ENCODE results near the gene CRYBG1. TPM values are rescaled to one million over a fixed set of nuclear protein-coding genes. Genes with fewer than 3 reads are reported as not detected.

The CRYBG1 gene
- total and polyA plus RNA-seq, 10 of the 15 experiments (the other 5 are each of a cell fraction or from before 2014, with no cell fraction given): 6.5 to 57.0 (median 25.2) TPM

DNA sequence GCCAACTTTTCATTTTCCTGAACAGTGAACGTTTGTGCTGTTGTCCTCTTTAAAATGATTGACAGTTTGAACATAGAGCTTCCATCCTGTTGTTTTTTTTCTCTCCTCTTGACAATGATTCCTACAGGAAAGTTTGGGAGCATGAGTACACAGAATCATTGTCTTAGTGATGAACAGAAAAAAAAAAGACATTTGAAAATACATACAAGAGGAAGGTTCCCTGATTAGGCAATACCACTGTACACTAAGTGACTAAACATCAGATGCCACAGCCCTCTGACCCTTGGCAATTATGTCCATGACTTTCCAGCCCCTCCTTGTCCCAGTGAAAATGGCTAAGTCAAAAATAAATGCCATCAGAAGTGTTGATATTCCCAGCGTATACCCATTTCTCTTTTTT, 197.3 kb downstream of the CRYBG1 start:
- no TSS peak for BruUV-seq (replicated peaks)
- ChIA-PET SMC1A (ENCODE audit: uncharacterized antibody, unreplicated experiment) (interaction anchor here (0.6 to 3.1 kb wide), 6 partner anchors 8 to 112 kb away, joined by 3 to 14 read pairs (median 6); no protein-coding TSS in a partner anchor), RAD21 (ENCODE audit: unreplicated experiment) (interaction anchor here (1.6 kb wide), 1 partner anchor 112 kb away, joined by 5 read pairs; no protein-coding TSS in a partner anchor), POLR2A (no interaction called here), CTCF (interaction anchor here (1.5 to 16.5 kb wide), 5 partner anchors 7 to 218 kb away, joined by 3 to 403 read pairs (median 4); no protein-coding TSS in a partner anchor)
- Histone ChIP-seq H3K27ac (ENCODE audit: control insufficient read depth, insufficient read depth) (no peak overlapping the region), H3K36me3 (ENCODE audit: control insufficient read depth in 2 of 2, insufficient read depth in 2 of 2, low read length in 1 of 2) (peaks cover 7 to 41% of the 10 kb centered on the region in 2 experiments), H3K9me3 (replicated peaks; ENCODE audit: control insufficient read depth, insufficient read depth, low read length) (no peaks in the 10 kb centered on the region), H2AFZ (ENCODE audit: control insufficient read depth, low read depth, low read length) (no peak overlapping the region), H3K27me3 (replicated peaks in 1 of 2; ENCODE audit: control insufficient read depth in 2 of 2, insufficient read depth in 2 of 2, low read length in 1 of 2) (no peaks in the 10 kb centered on the region), H3K79me2 (ENCODE audit: control insufficient read depth, insufficient read depth, low read length) (no peaks in the 10 kb centered on the region), H3K4me3 (no peak overlapping the region), H3K4me2 (ENCODE audit: control insufficient read depth, insufficient read depth) (no peak overlapping the region), H3K9ac (ENCODE audit: control insufficient read depth, insufficient read depth, low read length) (no peak overlapping the region), H3K4me1 (ENCODE audit: control insufficient read depth, insufficient read depth, low read length) (no peaks in the 10 kb centered on the region), H4K20me1 (ENCODE audit: control insufficient read depth, insufficient read depth) (no peaks in the 10 kb centered on the region)
- WGBS (ENCODE audit: insufficient coverage, insufficient replicate concordance, low lambda C conversion rate, missing lambda C conversion rate): 60% methylated on average over 2 of the region's 2 CpGs
- FAIRE-seq (no peak), DNase-seq (ENCODE audit: low read depth, low spot score) (no peak), ATAC-seq (no peak)
- intact Hi-C loops (cut with micrococcal nuclease; ENCODE audit: unreplicated experiment) (no loop called here), in situ Hi-C loops (cut with MboI) (no loop called here)
- TF ChIP-seq, protein P1, sequence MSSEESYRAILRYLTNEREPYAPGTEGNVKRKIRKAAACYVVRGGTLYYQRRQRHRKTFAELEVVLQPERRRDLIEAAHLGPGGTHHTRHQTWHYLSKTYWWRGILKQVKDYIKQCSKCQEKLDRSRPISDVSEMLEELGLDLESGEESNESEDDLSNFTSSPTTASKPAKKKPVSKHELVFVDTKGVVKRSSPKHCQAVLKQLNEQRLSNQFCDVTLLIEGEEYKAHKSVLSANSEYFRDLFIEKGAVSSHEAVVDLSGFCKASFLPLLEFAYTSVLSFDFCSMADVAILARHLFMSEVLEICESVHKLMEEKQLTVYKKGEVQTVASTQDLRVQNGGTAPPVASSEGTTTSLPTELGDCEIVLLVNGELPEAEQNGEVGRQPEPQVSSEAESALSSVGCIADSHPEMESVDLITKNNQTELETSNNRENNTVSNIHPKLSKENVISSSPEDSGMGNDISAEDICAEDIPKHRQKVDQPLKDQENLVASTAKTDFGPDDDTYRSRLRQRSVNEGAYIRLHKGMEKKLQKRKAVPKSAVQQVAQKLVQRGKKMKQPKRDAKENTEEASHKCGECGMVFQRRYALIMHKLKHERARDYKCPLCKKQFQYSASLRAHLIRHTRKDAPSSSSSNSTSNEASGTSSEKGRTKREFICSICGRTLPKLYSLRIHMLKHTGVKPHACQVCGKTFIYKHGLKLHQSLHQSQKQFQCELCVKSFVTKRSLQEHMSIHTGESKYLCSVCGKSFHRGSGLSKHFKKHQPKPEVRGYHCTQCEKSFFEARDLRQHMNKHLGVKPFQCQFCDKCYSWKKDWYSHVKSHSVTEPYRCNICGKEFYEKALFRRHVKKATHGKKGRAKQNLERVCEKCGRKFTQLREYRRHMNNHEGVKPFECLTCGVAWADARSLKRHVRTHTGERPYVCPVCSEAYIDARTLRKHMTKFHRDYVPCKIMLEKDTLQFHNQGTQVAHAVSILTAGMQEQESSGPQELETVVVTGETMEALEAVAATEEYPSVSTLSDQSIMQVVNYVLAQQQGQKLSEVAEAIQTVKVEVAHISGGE (CRISPR knock-in tag; IDR thresholded peaks at IDR 0.05): no peak
- TF ChIP-seq CREM (IDR thresholded peaks at IDR 0.05; ENCODE audit: low read depth): no peak
- no peak for TF ChIP-seq GABPA (IDR thresholded peaks at IDR 0.05; ENCODE audit: low read depth)
- TF ChIP-seq SMAD1 (IDR thresholded peaks at IDR 0.05; ENCODE audit: low read depth, partially characterized antibody): no peak
- TF ChIP-seq, protein P2, sequence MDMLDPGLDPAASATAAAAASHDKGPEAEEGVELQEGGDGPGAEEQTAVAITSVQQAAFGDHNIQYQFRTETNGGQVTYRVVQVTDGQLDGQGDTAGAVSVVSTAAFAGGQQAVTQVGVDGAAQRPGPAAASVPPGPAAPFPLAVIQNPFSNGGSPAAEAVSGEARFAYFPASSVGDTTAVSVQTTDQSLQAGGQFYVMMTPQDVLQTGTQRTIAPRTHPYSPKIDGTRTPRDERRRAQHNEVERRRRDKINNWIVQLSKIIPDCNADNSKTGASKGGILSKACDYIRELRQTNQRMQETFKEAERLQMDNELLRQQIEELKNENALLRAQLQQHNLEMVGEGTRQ (IDR thresholded peaks at IDR 0.05; ENCODE audit: borderline replicate concordance, low read depth, low read length): no peak
- no peak for TF ChIP-seq CREB1 (IDR thresholded peaks at IDR 0.05; ENCODE audit: low read depth)
- TF ChIP-seq POLR2AphosphoS5 (IDR thresholded peaks at IDR 0.05; ENCODE audit: low read length): no peak
- no peak for TF ChIP-seq IRF4 (IDR thresholded peaks at IDR 0.05; ENCODE audit: low read depth, low read length)
- TF ChIP-seq, protein P3, sequence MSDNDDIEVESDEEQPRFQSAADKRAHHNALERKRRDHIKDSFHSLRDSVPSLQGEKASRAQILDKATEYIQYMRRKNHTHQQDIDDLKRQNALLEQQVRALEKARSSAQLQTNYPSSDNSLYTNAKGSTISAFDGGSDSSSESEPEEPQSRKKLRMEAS (IDR thresholded peaks at IDR 0.05; ENCODE audit: low read depth, low read length): no peak
- no peak for TF ChIP-seq ZBED1 (IDR thresholded peaks at IDR 0.05; ENCODE audit: borderline replicate concordance)
- TF ChIP-seq TARDBP (IDR thresholded peaks at IDR 0.05; ENCODE audit: borderline replicate concordance): no peak
- TF ChIP-seq, protein P4, sequence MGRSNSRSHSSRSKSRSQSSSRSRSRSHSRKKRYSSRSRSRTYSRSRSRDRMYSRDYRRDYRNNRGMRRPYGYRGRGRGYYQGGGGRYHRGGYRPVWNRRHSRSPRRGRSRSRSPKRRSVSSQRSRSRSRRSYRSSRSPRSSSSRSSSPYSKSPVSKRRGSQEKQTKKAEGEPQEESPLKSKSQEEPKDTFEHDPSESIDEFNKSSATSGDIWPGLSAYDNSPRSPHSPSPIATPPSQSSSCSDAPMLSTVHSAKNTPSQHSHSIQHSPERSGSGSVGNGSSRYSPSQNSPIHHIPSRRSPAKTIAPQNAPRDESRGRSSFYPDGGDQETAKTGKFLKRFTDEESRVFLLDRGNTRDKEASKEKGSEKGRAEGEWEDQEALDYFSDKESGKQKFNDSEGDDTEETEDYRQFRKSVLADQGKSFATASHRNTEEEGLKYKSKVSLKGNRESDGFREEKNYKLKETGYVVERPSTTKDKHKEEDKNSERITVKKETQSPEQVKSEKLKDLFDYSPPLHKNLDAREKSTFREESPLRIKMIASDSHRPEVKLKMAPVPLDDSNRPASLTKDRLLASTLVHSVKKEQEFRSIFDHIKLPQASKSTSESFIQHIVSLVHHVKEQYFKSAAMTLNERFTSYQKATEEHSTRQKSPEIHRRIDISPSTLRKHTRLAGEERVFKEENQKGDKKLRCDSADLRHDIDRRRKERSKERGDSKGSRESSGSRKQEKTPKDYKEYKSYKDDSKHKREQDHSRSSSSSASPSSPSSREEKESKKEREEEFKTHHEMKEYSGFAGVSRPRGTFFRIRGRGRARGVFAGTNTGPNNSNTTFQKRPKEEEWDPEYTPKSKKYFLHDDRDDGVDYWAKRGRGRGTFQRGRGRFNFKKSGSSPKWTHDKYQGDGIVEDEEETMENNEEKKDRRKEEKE (IDR thresholded peaks at IDR 0.05): no peak
- TF ChIP-seq, protein P5, sequence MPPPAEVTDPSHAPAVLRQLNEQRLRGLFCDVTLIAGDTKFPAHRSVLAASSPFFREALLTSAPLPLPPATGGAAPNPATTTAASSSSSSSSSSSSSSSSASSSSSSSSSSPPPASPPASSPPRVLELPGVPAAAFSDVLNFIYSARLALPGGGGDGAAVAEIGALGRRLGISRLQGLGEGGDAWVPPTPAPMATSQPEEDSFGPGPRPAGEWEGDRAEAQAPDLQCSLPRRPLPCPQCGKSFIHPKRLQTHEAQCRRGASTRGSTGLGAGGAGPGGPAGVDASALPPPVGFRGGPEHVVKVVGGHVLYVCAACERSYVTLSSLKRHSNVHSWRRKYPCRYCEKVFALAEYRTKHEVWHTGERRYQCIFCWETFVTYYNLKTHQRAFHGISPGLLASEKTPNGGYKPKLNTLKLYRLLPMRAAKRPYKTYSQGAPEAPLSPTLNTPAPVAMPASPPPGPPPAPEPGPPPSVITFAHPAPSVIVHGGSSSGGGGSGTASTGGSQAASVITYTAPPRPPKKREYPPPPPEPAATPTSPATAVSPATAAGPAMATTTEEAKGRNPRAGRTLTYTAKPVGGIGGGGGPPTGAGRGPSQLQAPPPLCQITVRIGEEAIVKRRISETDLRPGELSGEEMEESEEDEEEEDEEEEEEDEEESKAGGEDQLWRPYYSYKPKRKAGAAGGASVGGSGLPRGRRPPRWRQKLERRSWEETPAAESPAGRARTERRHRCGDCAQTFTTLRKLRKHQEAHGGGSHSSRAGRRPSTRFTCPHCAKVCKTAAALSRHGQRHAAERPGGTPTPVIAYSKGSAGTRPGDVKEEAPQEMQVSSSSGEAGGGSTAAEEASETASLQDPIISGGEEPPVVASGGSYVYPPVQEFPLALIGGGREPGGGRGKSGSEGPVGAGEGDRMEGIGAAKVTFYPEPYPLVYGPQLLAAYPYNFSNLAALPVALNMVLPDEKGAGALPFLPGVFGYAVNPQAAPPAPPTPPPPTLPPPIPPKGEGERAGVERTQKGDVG (CRISPR knock-in tag; IDR thresholded peaks at IDR 0.05): no peak
- TF ChIP-seq SMC3 (IDR thresholded peaks at IDR 0.05; ENCODE audit: borderline replicate concordance, low read length): no peak
- TF ChIP-seq LARP7 (IDR thresholded peaks at IDR 0.05): no peak
